HEK293 (cell line): ENCODE results near the gene ITIH2.

Experiments used
- CTCF ChIP-seq: fragments of 450-650 bp; formaldehyde crosslinking; IDR thresholded peaks from 2 replicates; pipeline ENCODE4 v1.5.1; 2016; ENCODE audit warnings: missing biosample characterization, missing genetic modification characterization
- REST ChIP-seq: fragments of 450-650 bp; formaldehyde crosslinking; IDR thresholded peaks from 2 replicates; pipeline ENCODE4 v1.5.1; 2016; ENCODE audit warnings: missing biosample characterization, missing genetic modification characterization
- ZFP69B ChIP-seq: fragments of 450-650 bp; formaldehyde crosslinking; IDR thresholded peaks from 2 replicates; pipeline ENCODE4 v1.5.1; 2016; ENCODE audit warnings: missing biosample characterization, missing genetic modification characterization
- ZNF133 ChIP-seq: fragments of 450-650 bp; formaldehyde crosslinking; IDR thresholded peaks from 2 replicates; pipeline ENCODE4 v1.5.1; 2016; ENCODE audit warnings: missing biosample characterization, missing genetic modification characterization
- ZNF155 ChIP-seq: fragments of 450-650 bp; formaldehyde crosslinking; IDR thresholded peaks from 2 replicates; pipeline ENCODE4 v1.5.1; 2016; ENCODE audit warnings: missing biosample characterization, missing genetic modification characterization
- ZNF391 ChIP-seq: fragments of 450-650 bp; formaldehyde crosslinking; IDR thresholded peaks from 2 replicates; pipeline ENCODE4 v1.5.1; 2016; ENCODE audit warnings: low read depth, missing biosample characterization, missing genetic modification characterization, borderline replicate concordance
- ZNF398 ChIP-seq: fragments of 450-650 bp; formaldehyde crosslinking; IDR thresholded peaks from 2 replicates; pipeline ENCODE4 v1.5.1; 2017; ENCODE audit warnings: missing biosample characterization, missing genetic modification characterization

GRCh38 chr10:7789390-7789789 lies 86.3 kb downstream of the ITIH2 start:
- TF ChIP-seq ZNF133 (tag by site-specific recombination) (no peak), CTCF (no peak), ZFP69B (tag by site-specific recombination) (no peak), ZNF391 (tag by site-specific recombination) (no peak), ZNF398 (tag by site-specific recombination) (no peak), ZNF155 (no peak), REST (tag by site-specific recombination) (no peak)
